Measurements from ENCODE around the gene EIF4EBP3.

The EIF4EBP3 gene

GRCh38 chr5:140557136-140557805 is 9.8 kb downstream of the EIF4EBP3 start, which contains the start of gene SRA1:
Gene SRA1 (minus strand): TSS chr5:140557473. CDS start chr5:140557452, 21 bp downstream.
- peak; percentile 89 for DNase-seq

DNA sequence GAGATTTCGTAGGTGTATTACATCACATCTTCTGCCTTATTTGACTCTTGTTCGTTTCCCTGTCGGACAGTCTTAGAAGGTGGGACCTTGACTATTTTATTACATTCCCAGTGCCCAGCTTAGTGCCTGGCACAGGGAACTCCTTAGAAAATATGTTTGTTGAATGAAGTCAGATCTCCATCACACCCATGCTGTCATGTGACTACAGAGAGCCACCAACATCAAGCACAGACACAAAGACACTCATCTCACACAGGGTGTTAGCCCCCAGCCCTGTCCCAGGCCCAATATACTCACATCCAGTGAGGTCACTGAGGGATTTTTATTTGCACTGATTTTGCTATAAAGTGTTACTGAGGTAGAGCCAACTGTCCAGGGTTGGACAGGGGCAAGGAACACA is 10.5 kb downstream of the EIF4EBP3 start:
- DNase-seq, result no peak

DNA sequence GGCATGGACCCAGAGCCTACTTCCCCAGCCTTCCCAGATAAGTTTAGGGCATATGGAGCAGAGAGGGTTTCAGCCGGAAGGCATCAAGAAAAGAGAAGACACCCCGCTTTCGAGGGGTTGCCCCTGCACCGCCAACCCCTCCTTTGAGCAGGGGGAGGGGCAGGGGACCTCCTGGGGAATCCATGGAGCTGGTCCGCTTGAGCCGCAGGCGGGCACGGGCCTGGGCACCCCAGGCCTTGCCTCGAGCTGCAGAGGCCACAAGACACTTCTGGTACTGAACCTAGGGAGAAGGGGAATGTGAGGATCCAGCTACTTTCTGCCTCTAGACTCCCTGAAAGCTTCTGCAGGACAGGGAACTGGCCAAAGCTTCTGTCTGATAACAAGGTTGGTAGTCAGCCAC is 11.1 kb downstream of the EIF4EBP3 start:
- no peak for DNase-seq

DNA sequence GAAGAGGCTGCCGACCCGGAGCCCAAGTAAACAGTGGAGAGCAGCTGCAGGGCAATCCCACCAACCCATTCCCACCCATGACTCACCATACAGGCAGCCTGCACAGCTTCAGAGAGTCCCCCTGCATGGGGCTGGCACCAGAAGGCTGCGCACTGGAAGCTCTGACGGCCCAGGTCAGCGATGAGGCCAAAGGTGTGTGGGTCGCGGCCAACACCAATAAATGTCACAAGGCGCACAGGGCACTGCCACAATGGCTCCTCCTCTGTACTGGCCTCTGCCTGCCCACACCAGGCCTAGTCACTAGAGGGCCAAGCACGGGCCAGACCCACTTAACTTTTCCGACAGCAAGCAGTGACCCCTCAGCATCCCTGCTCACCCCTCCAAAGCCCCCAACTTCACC is 12.8 kb downstream of the EIF4EBP3 start:
- no peak for DNase-seq

- no peak for DNase-seq
Measured at GRCh38 chr5:140561753-140562523, 14.5 kb downstream of the EIF4EBP3 start.

DNA sequence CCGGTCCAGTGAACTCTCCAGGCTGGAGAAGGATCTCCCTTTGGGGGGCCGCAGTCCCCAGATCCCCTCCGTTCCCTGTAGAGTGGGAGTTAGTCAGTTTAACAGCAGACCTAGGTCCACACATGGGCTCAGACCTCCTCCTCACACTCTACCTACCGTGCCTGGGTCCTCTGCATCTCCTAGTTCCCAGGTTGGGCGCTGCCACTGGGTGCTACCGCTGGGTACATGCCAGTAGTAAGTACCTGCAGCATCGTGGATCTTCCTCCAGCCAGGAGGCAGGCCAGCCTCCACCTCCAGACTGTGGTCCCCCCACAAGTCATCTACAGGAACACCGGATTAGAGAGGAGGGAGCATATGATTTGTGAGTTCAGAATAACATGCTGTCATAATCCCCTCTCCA is 16.1 kb downstream of the EIF4EBP3 start:
- no peak for DNase-seq

DNA sequence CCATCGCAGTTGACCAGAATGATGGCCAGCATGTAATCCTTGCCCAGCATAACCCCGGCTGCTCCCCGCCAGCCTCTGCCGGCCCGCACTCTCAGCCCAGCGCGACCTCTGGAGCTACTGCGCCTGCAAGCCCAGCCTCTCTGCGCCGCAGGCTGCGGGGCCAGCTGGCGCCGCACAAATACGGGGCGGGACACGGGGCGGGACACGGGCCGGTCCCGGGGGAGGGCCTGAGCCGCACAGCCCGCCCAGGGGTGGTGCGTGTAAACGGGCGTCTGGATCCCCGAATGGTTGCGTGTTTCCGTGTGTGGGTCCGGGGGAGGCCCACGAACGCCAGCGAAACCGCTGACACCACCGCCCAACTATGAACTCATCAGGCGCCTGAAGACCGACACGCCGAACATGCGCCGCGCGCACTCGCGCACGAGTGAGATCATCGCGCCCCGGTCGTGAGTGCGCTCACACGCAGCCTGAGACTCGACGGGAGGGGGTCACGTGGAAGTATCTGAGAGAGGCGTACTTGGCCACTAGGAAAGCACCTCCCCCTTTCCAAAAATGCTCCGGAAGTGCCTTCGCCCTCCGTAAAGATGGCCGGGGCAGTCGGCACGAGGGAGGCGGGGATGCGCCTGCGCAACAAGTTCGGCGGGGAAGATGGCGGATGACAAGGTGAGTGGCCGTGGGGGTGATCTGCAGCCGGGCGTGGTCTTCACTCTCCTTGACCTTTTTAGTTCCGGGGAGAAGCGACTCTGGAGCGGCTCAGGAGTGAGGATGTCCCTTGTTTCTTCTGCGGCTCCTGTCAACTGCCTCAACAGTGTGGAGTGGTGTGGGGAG is 16.9 kb downstream of the EIF4EBP3 start, which contains the start of the genes APBB3 and SLC35A4:
Gene APBB3 (minus strand): TSS at position 403 of the 828 bp plus-strand sequence. CDS start 353 bp downstream, at position 50.
Gene SLC35A4 (plus strand): TSS at position 633 of the 828 bp plus-strand sequence. CDS start 2,342 bp downstream, outside the sequence.
- DNase-seq, result peak; percentile 99

DNA sequence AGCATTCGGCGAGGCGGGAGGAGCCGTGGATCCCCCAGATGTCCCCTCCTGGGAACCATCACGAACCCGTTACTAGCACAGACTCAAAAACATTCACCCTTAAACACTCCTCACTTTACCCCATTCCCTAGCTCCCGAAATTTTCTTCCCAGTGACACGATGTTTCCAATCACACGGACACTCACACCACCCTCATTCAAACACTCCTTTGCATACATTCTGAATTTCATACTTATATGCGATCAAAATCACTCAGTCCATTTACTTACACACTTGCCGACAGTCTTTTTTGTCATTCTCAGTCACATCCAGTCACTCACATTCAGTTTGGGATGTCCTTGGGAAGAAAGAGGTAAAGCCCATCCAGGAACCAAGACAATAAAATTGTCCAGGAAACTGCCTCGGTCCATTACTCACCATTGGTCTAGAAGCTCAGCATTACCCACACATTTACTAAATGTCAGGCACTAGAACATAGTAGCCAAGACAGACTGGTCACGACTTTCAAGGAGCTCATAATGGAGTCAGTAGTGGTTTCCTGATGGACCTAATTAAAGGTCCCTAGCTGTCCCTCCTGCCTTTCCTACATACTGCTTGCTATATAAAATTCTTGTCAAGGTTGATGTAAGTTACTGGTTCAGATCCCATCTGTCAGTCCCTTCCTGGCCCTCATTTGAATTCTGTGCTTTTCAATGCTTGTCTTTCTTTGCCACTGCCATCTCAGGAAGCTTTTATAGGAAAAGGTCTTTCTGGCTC is 17.7 kb downstream of the EIF4EBP3 start:
- no peak for DNase-seq

GRCh38 chr5:140565780-140566095 is 18.3 kb downstream of the EIF4EBP3 start:
- DNase-seq, result no peak

DNA sequence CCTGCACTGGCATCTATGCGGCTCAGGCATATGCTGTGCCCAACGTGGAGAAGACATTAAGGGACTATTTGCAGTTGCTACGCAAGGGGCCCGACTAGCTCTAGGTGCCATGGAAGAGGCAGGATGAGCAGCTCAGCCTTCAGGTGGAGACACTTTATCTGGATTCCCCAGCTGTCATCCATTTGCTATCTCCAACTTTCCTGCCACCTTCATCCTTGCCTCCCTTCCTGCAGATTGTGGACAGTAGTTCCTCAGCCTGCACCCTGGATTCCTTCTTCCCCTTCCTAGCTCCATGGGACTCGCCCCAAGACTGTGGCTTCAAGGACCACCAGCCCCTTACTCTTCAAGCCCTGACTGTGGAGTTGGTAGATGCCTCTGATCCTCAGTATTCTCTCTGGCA is 19.2 kb downstream of the EIF4EBP3 start:
- no peak for DNase-seq

DNA sequence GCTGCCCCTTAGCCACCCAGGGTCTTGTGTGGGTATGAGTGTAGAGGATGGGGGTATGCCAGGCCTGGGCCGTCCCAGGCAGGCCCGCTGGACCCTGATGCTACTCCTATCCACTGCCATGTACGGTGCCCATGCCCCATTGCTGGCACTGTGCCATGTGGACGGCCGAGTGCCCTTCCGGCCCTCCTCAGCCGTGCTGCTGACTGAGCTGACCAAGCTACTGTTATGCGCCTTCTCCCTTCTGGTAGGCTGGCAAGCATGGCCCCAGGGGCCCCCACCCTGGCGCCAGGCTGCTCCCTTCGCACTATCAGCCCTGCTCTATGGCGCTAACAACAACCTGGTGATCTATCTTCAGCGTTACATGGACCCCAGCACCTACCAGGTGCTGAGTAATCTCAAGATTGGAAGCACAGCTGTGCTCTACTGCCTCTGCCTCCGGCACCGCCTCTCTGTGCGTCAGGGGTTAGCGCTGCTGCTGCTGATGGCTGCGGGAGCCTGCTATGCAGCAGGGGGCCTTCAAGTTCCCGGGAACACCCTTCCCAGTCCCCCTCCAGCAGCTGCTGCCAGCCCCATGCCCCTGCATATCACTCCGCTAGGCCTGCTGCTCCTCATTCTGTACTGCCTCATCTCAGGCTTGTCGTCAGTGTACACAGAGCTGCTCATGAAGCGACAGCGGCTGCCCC is 19.8 kb downstream of the EIF4EBP3 start:
- no peak for DNase-seq

- DNase-seq, result no peak
Measured at GRCh38 chr5:140567871-140568270, 20.4 kb downstream of the EIF4EBP3 start.

DNA sequence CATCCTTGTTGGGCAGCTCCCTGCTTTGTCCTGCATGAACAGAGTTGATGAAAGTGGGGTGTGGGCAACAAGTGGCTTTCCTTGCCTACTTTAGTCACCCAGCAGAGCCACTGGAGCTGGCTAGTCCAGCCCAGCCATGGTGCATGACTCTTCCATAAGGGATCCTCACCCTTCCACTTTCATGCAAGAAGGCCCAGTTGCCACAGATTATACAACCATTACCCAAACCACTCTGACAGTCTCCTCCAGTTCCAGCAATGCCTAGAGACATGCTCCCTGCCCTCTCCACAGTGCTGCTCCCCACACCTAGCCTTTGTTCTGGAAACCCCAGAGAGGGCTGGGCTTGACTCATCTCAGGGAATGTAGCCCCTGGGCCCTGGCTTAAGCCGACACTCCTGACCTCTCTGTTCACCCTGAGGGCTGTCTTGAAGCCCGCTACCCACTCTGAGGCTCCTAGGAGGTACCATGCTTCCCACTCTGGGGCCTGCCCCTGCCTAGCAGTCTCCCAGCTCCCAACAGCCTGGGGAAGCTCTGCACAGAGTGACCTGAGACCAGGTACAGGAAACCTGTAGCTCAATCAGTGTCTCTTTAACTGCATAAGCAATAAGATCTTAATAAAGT is 21.1 kb downstream of the EIF4EBP3 start:
- no peak for DNase-seq

- DNase-seq, result no peak
Measured at GRCh38 chr5:140569197-140569596, 21.7 kb downstream of the EIF4EBP3 start.

DNA sequence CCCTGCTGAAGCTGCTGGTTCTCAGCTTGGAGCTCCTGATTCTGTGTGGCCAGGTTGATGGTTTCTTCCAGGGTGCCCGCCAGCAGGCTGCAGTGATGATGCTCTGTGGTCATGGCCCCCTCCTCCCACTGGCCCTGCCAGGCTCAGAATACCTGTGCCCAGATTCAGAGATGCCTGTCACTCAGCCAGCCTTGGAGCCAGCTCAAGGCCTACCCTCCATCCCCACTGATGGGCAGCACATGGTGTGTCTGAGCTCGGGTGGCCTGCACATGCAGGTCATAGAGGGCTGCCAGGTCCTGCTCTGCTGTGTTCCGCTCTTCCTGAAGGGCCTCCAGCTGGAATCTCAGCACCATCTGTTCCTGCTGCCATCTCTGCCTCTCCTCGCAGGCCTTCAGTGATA is 22.6 kb downstream of the EIF4EBP3 start:
- no peak for DNase-seq

DNA sequence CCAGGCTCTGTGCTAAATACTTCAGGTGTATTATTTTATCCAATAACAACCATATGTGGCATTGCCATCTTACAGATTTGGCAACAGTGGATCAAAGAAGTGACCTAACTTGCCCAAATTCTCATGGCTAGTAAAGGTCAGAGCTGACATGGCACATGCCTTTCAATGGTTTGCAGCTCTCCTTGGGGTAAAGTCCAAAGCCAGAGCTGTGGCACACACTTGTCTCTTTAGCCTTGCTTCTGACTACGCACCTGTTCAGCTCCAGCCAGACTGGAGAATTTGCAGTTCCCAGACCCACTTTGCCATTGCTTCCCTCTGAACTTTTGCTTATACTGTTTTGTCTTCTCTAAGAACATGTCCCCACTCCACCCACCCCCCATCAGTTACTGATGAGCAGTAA is 23.0 kb downstream of the EIF4EBP3 start:
- DNase-seq, result no peak

GRCh38 chr5:140571105-140571504 is 23.6 kb downstream of the EIF4EBP3 start:
- DNase-seq, result no peak

DNA sequence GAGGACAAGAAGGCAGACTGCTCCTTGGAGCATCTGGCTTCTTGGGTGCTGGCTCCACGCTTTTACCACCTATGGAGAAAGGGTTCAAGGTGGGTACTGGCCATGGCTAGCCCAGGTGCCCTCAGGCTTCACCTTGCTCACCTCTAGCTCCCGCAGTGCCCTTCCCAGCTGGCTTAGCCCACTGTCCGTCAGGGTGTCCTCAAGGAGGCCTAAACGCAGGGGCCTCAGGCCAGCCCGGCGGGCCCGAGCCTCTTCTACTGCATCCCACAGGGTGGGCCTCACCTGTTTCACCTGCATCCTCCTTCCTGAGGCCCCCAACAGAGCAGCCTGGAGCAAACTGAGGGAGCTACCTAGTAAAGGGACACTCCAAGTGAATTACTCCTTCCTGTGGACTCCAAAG is 26.2 kb downstream of the EIF4EBP3 start:
- DNase-seq, result no peak

- DNase-seq, result no peak
Measured at GRCh38 chr5:140574165-140574564, 26.7 kb downstream of the EIF4EBP3 start.

DNA sequence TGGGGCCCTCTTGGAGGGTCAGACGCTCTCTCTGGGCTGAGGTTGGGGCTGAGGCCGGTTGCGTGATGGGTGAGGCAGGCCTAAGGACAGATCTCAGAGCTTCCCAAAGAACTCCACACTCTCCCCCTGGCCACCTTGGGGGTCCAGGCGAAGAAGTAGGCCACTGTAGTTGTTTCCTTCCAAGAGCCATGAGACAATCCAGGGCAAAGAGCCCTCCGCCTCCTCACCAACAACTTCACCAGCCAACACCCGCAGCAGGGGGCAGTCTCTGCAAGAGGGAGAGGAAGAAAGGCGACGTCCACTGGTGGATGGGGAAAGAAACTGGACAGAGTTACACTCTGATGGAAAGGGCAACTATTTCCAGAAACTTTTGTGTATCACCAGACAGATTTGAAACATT is 27.8 kb downstream of the EIF4EBP3 start:
- DNase-seq, result no peak

DNA sequence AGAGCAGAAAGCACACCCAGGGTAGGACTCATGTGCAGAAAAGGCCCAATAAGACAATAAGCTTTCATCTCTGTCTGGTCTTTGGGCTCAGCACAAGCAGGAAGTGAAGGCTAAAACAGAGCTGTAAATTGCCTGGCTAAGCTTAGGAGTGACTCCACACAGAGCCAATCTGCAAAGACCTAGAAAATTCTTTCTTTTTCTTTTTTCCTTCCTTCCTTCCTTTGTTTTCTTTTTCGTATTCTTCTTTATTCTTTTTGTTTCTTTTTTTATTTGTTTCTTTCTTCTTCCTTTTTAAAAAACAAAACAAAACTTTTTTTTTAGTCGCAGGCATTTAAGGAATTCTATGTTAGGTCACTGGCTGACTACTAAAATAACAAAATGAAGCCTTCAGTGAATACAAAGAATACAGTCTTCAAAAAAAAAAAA is 29.3 kb downstream of the EIF4EBP3 start:
- no peak for DNase-seq
